SHP77 (cell line): ENCODE data around the gene IMMP1L.

Experiments used
- DNase-seq, 2 experiments: peaks; one replicate each; lab custom pipeline; 2025; lab: John Stamatoyannopoulos, UW

Gene IMMP1L

GRCh38 chr11:31474083-31474482 is 35.3 kb downstream of the IMMP1L start:
- no peak for DNase-seq

GRCh38 chr11:31464436-31464835 is 45.0 kb downstream of the IMMP1L start:
- DNase-seq: no peak

- DNase-seq: no peak
These were observed 54.2 kb downstream of the IMMP1L start for GRCh38 chr11:31455177-31455576.

GRCh38 chr11:31450841-31451240 is 58.6 kb downstream of the IMMP1L start:
- DNase-seq: no peak

GRCh38 chr11:31449040-31449439 is 60.4 kb downstream of the IMMP1L start:
- no peak for DNase-seq

GRCh38 chr11:31445621-31446020 is 63.8 kb downstream of the IMMP1L start:
- DNase-seq: no peak

- DNase-seq: no peak
These were observed 65.6 kb downstream of the IMMP1L start for GRCh38 chr11:31443802-31444201.

- peak; percentile 56 to 78 for DNase-seq
These were observed 67.3 kb downstream of the IMMP1L start for GRCh38 chr11:31442086-31442485.

- DNase-seq: no peak
These were observed 68.1 kb downstream of the IMMP1L start for GRCh38 chr11:31441296-31441695.

- DNase-seq: no peak
These were observed 71.5 kb downstream of the IMMP1L start for GRCh38 chr11:31437742-31438435.

- no peak for DNase-seq
These were observed 75.6 kb downstream of the IMMP1L start for GRCh38 chr11:31433851-31434250.

GRCh38 chr11:31424652-31425051 is 84.8 kb downstream of the IMMP1L start:
- DNase-seq: no peak

GRCh38 chr11:31422703-31423102 is 86.7 kb downstream of the IMMP1L start:
- no peak for DNase-seq

GRCh38 chr11:31421820-31422219 is 87.6 kb downstream of the IMMP1L start:
- no peak for DNase-seq

GRCh38 chr11:31419669-31420068 is 89.8 kb downstream of the IMMP1L start:
- no peak for DNase-seq

GRCh38 chr11:31419138-31419537 is 90.3 kb downstream of the IMMP1L start:
- DNase-seq: no peak

GRCh38 chr11:31417816-31418215 is 91.6 kb downstream of the IMMP1L start:
- DNase-seq: no peak

- DNase-seq: no peak
These were observed 92.1 kb downstream of the IMMP1L start for GRCh38 chr11:31417357-31417756.

GRCh38 chr11:31415435-31415834 is 94.0 kb downstream of the IMMP1L start:
- no peak for DNase-seq

- no peak for DNase-seq
These were observed 95.1 kb downstream of the IMMP1L start for GRCh38 chr11:31414338-31414737.

- no peak for DNase-seq
These were observed 96.5 kb downstream of the IMMP1L start for GRCh38 chr11:31412946-31413345.

- no peak for DNase-seq
These were observed 101.2 kb downstream of the IMMP1L start for GRCh38 chr11:31408201-31408600.

- DNase-seq: no peak
These were observed 104.8 kb downstream of the IMMP1L start for GRCh38 chr11:31404614-31405013.

GRCh38 chr11:31397239-31397834 is 112.1 kb downstream of the IMMP1L start:
- no peak for DNase-seq
